Measurements from ENCODE around the gene TEX38.

TEX38 gene

GRCh38 chr1:46672696-46673095 is 1.0 kb downstream of the TEX38 start:
- DNase-seq (ENCODE audit: low read depth): no peak
- no peak overlapping the region for H3K4me3 ChIP-seq (ENCODE audit: low read depth, low read length)
- no peak for TF ChIP-seq CTCF (IDR thresholded peaks at IDR 0.05; ENCODE audit: low read depth, low read length)
- TF ChIP-seq MAX (IDR thresholded peaks at IDR 0.05; ENCODE audit: low read depth, low read length): no peak
- TF ChIP-seq POLR2A (IDR thresholded peaks at IDR 0.05; ENCODE audit: extremely low read depth, insufficient read length): no peak
- no peak for TF ChIP-seq MYC (IDR thresholded peaks at IDR 0.05; ENCODE audit: low read depth, low read length)

GRCh38 chr1:46673749-46674182 is 2.1 kb downstream of the TEX38 start:
- no peak for TF ChIP-seq CTCF (IDR thresholded peaks at IDR 0.05; ENCODE audit: low read depth, low read length)
- no peak overlapping the region for H3K4me3 ChIP-seq (ENCODE audit: low read depth, low read length)
- DNase-seq (ENCODE audit: low read depth): peak; percentile 5

- no peak for DNase-seq (ENCODE audit: low read depth)
- no peak for TF ChIP-seq MAX (IDR thresholded peaks at IDR 0.05; ENCODE audit: low read depth, low read length)
- no peak for TF ChIP-seq CTCF (IDR thresholded peaks at IDR 0.05; ENCODE audit: low read depth, low read length)
- no peak for TF ChIP-seq MYC (IDR thresholded peaks at IDR 0.05; ENCODE audit: low read depth, low read length)
- TF ChIP-seq POLR2A (IDR thresholded peaks at IDR 0.05; ENCODE audit: extremely low read depth, insufficient read length): no peak
- no peak overlapping the region for H3K4me3 ChIP-seq (ENCODE audit: low read depth, low read length)
Observed at GRCh38 chr1:46675549-46676314, 4.1 kb downstream of the TEX38 start.

- no peak for DNase-seq (ENCODE audit: low read depth)
- TF ChIP-seq POLR2A (IDR thresholded peaks at IDR 0.05; ENCODE audit: extremely low read depth, insufficient read length): no peak
- TF ChIP-seq MAX (IDR thresholded peaks at IDR 0.05; ENCODE audit: low read depth, low read length): no peak
- TF ChIP-seq CTCF (IDR thresholded peaks at IDR 0.05; ENCODE audit: low read depth, low read length): no peak
- no peak for TF ChIP-seq MYC (IDR thresholded peaks at IDR 0.05; ENCODE audit: low read depth, low read length)
- no peak overlapping the region for H3K4me3 ChIP-seq (ENCODE audit: low read depth, low read length)
Observed at GRCh38 chr1:46676531-46676930, 4.9 kb downstream of the TEX38 start.

- no peak for DNase-seq (ENCODE audit: low read depth)
- no peak for TF ChIP-seq POLR2A (IDR thresholded peaks at IDR 0.05; ENCODE audit: extremely low read depth, insufficient read length)
- TF ChIP-seq MYC (IDR thresholded peaks at IDR 0.05; ENCODE audit: low read depth, low read length): no peak
- TF ChIP-seq CTCF (IDR thresholded peaks at IDR 0.05; ENCODE audit: low read depth, low read length): no peak
- TF ChIP-seq MAX (IDR thresholded peaks at IDR 0.05; ENCODE audit: low read depth, low read length): no peak
- no peak overlapping the region for H3K4me3 ChIP-seq (ENCODE audit: low read depth, low read length)
Observed at GRCh38 chr1:46677339-46677738, 5.7 kb downstream of the TEX38 start.
